Activated CD8-positive, alpha-beta memory T cell treated with anti-CD3 and anti-CD28 coated beads, Interleukin-2, amount 50 U/mL, for 48 hours (primary cell): Measurements from ENCODE around the gene PER3.

Experiments used
- DNase-seq: peaks from one replicate; pipeline ENCODE4 v3.0.0-alpha.2; 2020

PER3 gene

GRCh38 chr1:7879228-7879627 is 95.1 kb downstream of the PER3 start:
- no peak for DNase-seq

DNA sequence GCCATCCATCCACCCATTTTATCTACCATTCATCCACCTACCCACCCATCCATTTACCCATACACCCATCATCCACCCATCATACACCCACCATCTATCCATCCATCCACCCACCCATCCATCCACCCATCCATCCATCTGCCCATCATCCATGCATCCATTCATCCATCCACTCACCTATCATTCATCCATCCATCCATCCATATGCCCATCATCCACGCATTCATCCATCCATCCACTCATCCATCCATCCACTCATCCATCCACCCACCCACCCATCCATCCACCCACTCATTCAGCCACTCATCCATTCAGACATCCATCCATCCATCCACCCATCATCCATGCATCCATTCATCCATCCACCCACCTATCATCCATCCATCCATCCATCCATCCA is 100.7 kb downstream of the PER3 start:
- DNase-seq, result no peak

GRCh38 chr1:7885513-7886404 is 101.7 kb downstream of the PER3 start:
- peak; percentile 71 for DNase-seq

- no peak for DNase-seq
Measured at GRCh38 chr1:7886405-7886745, 102.3 kb downstream of the PER3 start.

DNA sequence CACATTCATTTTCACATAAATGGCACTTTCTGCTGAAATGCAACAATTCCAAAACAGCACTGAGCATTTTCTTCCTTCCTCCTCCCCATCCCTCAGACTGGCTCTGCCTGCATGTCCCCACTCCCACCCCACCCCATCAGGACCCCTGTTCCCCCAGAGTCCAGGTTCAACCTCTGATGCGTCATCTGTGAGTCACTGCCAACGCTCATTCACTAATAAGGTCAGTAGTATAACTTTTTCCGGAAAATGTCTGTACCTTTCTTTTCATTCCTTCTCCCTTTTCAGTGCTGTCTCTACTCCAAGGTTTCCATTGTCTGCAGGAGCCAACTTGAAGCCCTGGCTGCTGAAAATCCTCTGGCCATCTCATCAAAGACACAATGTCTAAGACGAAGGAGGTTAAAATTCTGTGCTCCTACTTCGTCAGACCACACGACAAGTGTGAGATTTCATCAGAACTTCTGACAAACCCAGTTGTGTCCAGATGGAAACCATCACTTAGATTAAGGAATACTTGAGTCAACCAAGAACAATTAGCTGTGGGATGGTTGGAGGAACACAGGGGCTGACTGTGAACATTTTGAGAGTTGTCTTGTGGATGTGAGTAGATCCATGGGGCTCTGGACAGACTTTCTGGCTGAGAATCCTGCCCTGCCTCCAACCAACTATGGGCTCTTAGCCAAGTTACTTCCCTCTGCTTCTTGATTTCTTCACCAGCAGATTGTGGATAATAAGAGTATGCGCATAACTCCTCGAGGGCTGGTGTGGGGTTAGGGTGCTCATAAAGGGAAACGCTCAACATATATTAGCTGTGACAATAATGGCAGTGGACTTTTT is 104.4 kb downstream of the PER3 start:
- DNase-seq, result no peak

- DNase-seq, result no peak
Measured at GRCh38 chr1:7890853-7891252, 106.8 kb downstream of the PER3 start.

DNA sequence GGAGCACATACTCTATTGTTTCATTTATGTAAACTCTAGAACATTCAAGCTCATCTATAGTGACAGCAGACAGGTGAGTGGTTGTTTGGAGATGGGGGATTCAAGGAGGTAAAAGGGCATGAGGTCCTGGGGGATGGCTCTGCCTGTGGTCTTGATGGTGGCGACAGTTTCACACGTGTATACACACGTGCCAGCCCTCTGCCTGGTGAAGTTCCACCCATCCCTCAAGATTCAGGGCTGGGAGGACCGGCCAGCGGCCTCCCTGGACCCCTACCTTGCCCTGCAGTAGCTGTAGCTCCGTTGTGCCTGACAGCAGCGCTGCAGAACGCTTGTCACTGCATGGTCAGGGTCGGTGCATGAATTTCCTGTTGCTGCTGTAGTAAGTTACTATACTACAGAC is 107.7 kb downstream of the PER3 start:
- DNase-seq, result no peak

GRCh38 chr1:7893529-7894180 is 109.6 kb downstream of the PER3 start:
- no peak for DNase-seq
